Liver (tissue), 9 donors: ENCODE results near the gene ZMYND12. TPM values are rescaled to one million over a fixed set of nuclear protein-coding genes. Genes with fewer than 3 reads are reported as not detected.

Experiments
- DNase-seq: peaks from one replicate; pipeline ENCODE4 v3.0.0-alpha.2; 2017; ENCODE audit warnings: low spot score
- H3K27ac ChIP-seq, 2 donors: one replicate each; pipeline ENCODE4 v1.7.0; 2013; ENCODE audit warnings: inconsistent platforms in 2 of 2, low read length in 2 of 2, control low read depth in 1 of 2, low read depth in 1 of 2, mild to moderate bottlenecking in 1 of 2
- H3K27me3 ChIP-seq, 4 donors: one replicate each; pipeline versions ENCODE4 v1.6.1 to v1.7.0; 2013; ENCODE audit warnings: low read length in 3 of 4, inconsistent platforms in 1 of 4, mild to moderate bottlenecking in 1 of 4, moderate library complexity in 1 of 4; ENCODE audit not compliant: control insufficient read depth in 4 of 4, insufficient read depth in 4 of 4
- H3K36me3 ChIP-seq, 4 donors: one replicate each; pipeline versions ENCODE4 v1.6.1 to v1.7.0; 2013; ENCODE audit warnings: low read length in 3 of 4, mild to moderate bottlenecking in 3 of 4, low read depth in 1 of 4, moderate library complexity in 1 of 4; ENCODE audit not compliant: control insufficient read depth in 4 of 4, insufficient read depth in 3 of 4
- H3K4me1 ChIP-seq, 4 donors: one replicate each; pipeline versions ENCODE4 v1.6.1 to v1.7.0; 2013; ENCODE audit warnings: low read length in 3 of 4, mild to moderate bottlenecking in 3 of 4, moderate library complexity in 1 of 4; ENCODE audit not compliant: control insufficient read depth in 4 of 4, insufficient read depth in 4 of 4
- H3K4me3 ChIP-seq, 3 donors: one replicate each; pipeline versions ENCODE4 v1.6.1 to v1.7.0; 2013; ENCODE audit warnings: low read length in 3 of 3, control low read depth in 1 of 3, low read depth in 1 of 3, mild to moderate bottlenecking in 1 of 3
- H3K9ac ChIP-seq, 2 donors: one replicate each; pipeline ENCODE4 v1.7.0; 2013; ENCODE audit warnings: low read length in 2 of 2, mild to moderate bottlenecking in 2 of 2, moderate library complexity in 2 of 2, control low read depth in 1 of 2, low read depth in 1 of 2
- H3K9me3 ChIP-seq, 4 donors: one replicate each; pipeline versions ENCODE4 v1.6.1 to v1.7.0; 2013; ENCODE audit warnings: low read length in 3 of 4; ENCODE audit not compliant: control insufficient read depth in 4 of 4
- CTCF ChIP-seq: fragments of 150-350 bp; IDR thresholded peaks from 2 replicates; pipeline ENCODE4 v1.5.1; 2017; ENCODE audit warnings: improper control_type of control experiment, low read depth, low read length; ENCODE audit not compliant: missing input control
- FOXA1 ChIP-seq: IDR thresholded peaks from 2 replicates; pipeline ENCODE4 v1.6.1; 2016; ENCODE audit warnings: antibody characterized with exemption
- FOXA2 ChIP-seq: IDR thresholded peaks from 2 replicates; pipeline ENCODE4 v1.6.1; 2016; ENCODE audit warnings: antibody characterized with exemption
- HNF4A ChIP-seq, 2 donors: conservative IDR thresholded peaks; 2 replicates each; pipeline ENCODE4 v1.6.1; 2016; ENCODE audit warnings: antibody characterized with exemption in 2 of 2, mild to moderate bottlenecking in 2 of 2
- MAX ChIP-seq: IDR thresholded peaks from 2 replicates; pipeline ENCODE4 v1.6.1; 2016; ENCODE audit warnings: antibody characterized with exemption
- RAD21 ChIP-seq, 2 donors: IDR thresholded peaks; 2 replicates each; pipeline ENCODE4 v1.6.1; 2016; ENCODE audit warnings: antibody characterized with exemption in 2 of 2, mild to moderate bottlenecking in 2 of 2
- RXRA ChIP-seq, 2 donors: IDR thresholded peaks; 2 replicates each; pipeline ENCODE4 v1.6.1; 2017 to 2018; ENCODE audit warnings: antibody characterized with exemption in 2 of 2, mild to moderate bottlenecking in 1 of 2
- TAF1 ChIP-seq: conservative IDR thresholded peaks from 2 replicates; pipeline ENCODE4 v1.6.1; 2016; ENCODE audit warnings: antibody characterized with exemption, mild to moderate bottlenecking
- YY1 ChIP-seq: IDR thresholded peaks from 2 replicates; pipeline ENCODE4 v1.6.1; 2016; ENCODE audit warnings: antibody characterized with exemption, mild to moderate bottlenecking
- ZBTB33 ChIP-seq: IDR thresholded peaks from 2 replicates; pipeline ENCODE4 v1.6.1; 2016; ENCODE audit warnings: antibody characterized with exemption
- WGBS: extraction: QIAGEN DNeasy Blood & Tissue Kit; methylation state at CpG from one replicate; pipeline ENCODE4 v1.1.7; 2013; 5-methylcytosine and 5-hydroxymethylcytosine counted together
- polyA plus RNA-seq, 2 donors: library from polyadenylated mRNA; stranded (reverse) in 1 of 2; unstranded in 1 of 2; fragments of 200-250 nt in 1 of 2; fragments of >200 nt in 1 of 2; fragmentation: Nextera tagmentation in 1 of 2; extraction: Ambion mirVana in 1 of 2; gene quantifications; one replicate each; pipeline versions ENCODE4 v1.2.1 to v1.2.3, GENCODE V29; 2013 to 2015
- total RNA-seq, 2 donors: library from RNA; depleted of rRNA; stranded (reverse); fragments of >200 nt; gene quantifications; one replicate each; pipeline ENCODE4 v1.2.3, GENCODE V29; 2014
- TF ChIP-seq, protein P1 (sequence below): IDR thresholded peaks from 2 replicates; pipeline ENCODE4 v1.6.1; 2016; ENCODE audit warnings: antibody characterized with exemption, mild to moderate bottlenecking
- donor health status: healthy.
- donor health status: healthy.
- donor health status: healthy.
- donor health status: healthy.
- donor health status: healthy.

The ZMYND12 gene
- total and polyA plus RNA-seq, 4 donors, result 1.3 to 3.0 (median 2.0) TPM

DNA sequence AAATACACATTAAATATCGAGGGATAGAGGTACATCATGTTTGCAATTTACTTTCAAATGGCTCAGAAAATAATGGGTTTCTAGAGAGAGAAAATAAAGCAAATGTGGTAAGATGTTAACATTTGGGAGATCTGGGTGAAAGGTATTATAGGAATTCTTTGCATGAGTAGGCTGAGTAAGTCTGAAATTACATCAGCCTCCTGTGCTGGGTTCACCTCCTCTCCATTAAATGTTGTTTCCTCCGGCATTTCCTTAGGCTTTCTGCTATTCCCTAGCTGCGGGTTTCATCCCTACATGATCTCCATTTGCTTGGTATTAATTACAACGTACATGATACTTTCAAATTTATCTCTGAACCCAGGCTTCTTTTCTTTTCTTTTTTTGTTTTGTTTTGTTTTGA is 31.6 kb downstream of the ZMYND12 start:
- Histone ChIP-seq H3K27ac (no peak overlapping the region), H3K9ac (no peak overlapping the region), H3K27me3 (no peaks in the 10 kb centered on the region), H3K36me3 (no peaks in the 10 kb centered on the region), H3K4me1 (peaks cover 0 to 17% (median 13%) of the 10 kb centered on the region in 4 donors), H3K4me3 (no peak overlapping the region), H3K9me3 (no peaks in the 10 kb centered on the region)
- no peak for TF ChIP-seq RAD21 (IDR thresholded peaks at IDR 0.05)
- no peak for TF ChIP-seq RXRA (IDR thresholded peaks at IDR 0.05)
- no peak for TF ChIP-seq MAX
- TF ChIP-seq FOXA2, result no peak
- no peak for TF ChIP-seq HNF4A (conservative IDR thresholded peaks at IDR 0.05)
- TF ChIP-seq CTCF, result no peak
- TF ChIP-seq YY1, result no peak
- TF ChIP-seq, protein P1, sequence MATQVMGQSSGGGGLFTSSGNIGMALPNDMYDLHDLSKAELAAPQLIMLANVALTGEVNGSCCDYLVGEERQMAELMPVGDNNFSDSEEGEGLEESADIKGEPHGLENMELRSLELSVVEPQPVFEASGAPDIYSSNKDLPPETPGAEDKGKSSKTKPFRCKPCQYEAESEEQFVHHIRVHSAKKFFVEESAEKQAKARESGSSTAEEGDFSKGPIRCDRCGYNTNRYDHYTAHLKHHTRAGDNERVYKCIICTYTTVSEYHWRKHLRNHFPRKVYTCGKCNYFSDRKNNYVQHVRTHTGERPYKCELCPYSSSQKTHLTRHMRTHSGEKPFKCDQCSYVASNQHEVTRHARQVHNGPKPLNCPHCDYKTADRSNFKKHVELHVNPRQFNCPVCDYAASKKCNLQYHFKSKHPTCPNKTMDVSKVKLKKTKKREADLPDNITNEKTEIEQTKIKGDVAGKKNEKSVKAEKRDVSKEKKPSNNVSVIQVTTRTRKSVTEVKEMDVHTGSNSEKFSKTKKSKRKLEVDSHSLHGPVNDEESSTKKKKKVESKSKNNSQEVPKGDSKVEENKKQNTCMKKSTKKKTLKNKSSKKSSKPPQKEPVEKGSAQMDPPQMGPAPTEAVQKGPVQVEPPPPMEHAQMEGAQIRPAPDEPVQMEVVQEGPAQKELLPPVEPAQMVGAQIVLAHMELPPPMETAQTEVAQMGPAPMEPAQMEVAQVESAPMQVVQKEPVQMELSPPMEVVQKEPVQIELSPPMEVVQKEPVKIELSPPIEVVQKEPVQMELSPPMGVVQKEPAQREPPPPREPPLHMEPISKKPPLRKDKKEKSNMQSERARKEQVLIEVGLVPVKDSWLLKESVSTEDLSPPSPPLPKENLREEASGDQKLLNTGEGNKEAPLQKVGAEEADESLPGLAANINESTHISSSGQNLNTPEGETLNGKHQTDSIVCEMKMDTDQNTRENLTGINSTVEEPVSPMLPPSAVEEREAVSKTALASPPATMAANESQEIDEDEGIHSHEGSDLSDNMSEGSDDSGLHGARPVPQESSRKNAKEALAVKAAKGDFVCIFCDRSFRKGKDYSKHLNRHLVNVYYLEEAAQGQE, result no peak
- no peak for TF ChIP-seq ZBTB33
- no peak for TF ChIP-seq FOXA1
- no peak for DNase-seq
- WGBS, result 95% methylated on average over 4 of the region's 4 CpGs

- WGBS, result 96% methylated on average over 3 of the region's 3 CpGs
Measured at GRCh38 chr1:42423681-42424080, 32.1 kb downstream of the ZMYND12 start.

More at GRCh38 chr1:42423681-42424080, 32.1 kb downstream of the ZMYND12 start:
- H3K27me3 ChIP-seq, result no peaks in the 10 kb centered on the region
- H3K36me3 ChIP-seq, result no peaks in the 10 kb centered on the region
- H3K9ac ChIP-seq, result no peak overlapping the region
- H3K9me3 ChIP-seq, result no peaks in the 10 kb centered on the region
- no peak overlapping the region for H3K27ac ChIP-seq
- H3K4me3 ChIP-seq, result no peak overlapping the region
- TF ChIP-seq, protein P1, result no peak
- no peak for TF ChIP-seq TAF1
- no peak for DNase-seq
- H3K4me1 ChIP-seq, result peaks cover 0 to 17% (median 13%) of the 10 kb centered on the region in 4 donors
